Measurements from ENCODE around the gene CADM2.

Gene CADM2

GRCh38 chr3:85660451-85660850 is 701.7 kb downstream of the CADM2 start:
- H3K4me3 ChIP-seq (replicated peaks; ENCODE audit: low read depth, low read length): no peak overlapping the region
- TF ChIP-seq, protein P1, sequence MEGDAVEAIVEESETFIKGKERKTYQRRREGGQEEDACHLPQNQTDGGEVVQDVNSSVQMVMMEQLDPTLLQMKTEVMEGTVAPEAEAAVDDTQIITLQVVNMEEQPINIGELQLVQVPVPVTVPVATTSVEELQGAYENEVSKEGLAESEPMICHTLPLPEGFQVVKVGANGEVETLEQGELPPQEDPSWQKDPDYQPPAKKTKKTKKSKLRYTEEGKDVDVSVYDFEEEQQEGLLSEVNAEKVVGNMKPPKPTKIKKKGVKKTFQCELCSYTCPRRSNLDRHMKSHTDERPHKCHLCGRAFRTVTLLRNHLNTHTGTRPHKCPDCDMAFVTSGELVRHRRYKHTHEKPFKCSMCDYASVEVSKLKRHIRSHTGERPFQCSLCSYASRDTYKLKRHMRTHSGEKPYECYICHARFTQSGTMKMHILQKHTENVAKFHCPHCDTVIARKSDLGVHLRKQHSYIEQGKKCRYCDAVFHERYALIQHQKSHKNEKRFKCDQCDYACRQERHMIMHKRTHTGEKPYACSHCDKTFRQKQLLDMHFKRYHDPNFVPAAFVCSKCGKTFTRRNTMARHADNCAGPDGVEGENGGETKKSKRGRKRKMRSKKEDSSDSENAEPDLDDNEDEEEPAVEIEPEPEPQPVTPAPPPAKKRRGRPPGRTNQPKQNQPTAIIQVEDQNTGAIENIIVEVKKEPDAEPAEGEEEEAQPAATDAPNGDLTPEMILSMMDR (IDR thresholded peaks at IDR 0.05; ENCODE audit: low read length, missing control alignments): no peak
- no peak for DNase-seq (ENCODE audit: low read depth)

- DNase-seq (ENCODE audit: low read depth): no peak
- TF ChIP-seq, protein P1 (IDR thresholded peaks at IDR 0.05; ENCODE audit: low read length, missing control alignments): no peak
- no peak overlapping the region for H3K4me3 ChIP-seq (replicated peaks; ENCODE audit: low read depth, low read length)
Measured at GRCh38 chr3:85662462-85662861, 703.7 kb downstream of the CADM2 start.

GRCh38 chr3:85667744-85668143 is 709.0 kb downstream of the CADM2 start:
- H3K4me3 ChIP-seq (replicated peaks; ENCODE audit: low read depth, low read length): no peak overlapping the region
- TF ChIP-seq, protein P1 (IDR thresholded peaks at IDR 0.05; ENCODE audit: low read length, missing control alignments): no peak
- no peak for DNase-seq (ENCODE audit: low read depth)

- TF ChIP-seq, protein P1 (IDR thresholded peaks at IDR 0.05; ENCODE audit: low read length, missing control alignments): no peak
- no peak for DNase-seq (ENCODE audit: low read depth)
- H3K4me3 ChIP-seq (replicated peaks; ENCODE audit: low read depth, low read length): no peak overlapping the region
Measured at GRCh38 chr3:85670634-85671205, 711.9 kb downstream of the CADM2 start.

GRCh38 chr3:85672761-85673160 is 714.0 kb downstream of the CADM2 start:
- TF ChIP-seq, protein P1 (IDR thresholded peaks at IDR 0.05; ENCODE audit: low read length, missing control alignments): no peak
- H3K4me3 ChIP-seq (replicated peaks; ENCODE audit: low read depth, low read length): no peak overlapping the region
- DNase-seq (ENCODE audit: low read depth): no peak

- no peak overlapping the region for H3K4me3 ChIP-seq (replicated peaks; ENCODE audit: low read depth, low read length)
- DNase-seq (ENCODE audit: low read depth): no peak
- TF ChIP-seq, protein P1 (IDR thresholded peaks at IDR 0.05; ENCODE audit: low read length, missing control alignments): no peak
Measured at GRCh38 chr3:85678713-85679112, 719.9 kb downstream of the CADM2 start.

GRCh38 chr3:85681906-85682305 is 723.1 kb downstream of the CADM2 start:
- TF ChIP-seq, protein P1 (IDR thresholded peaks at IDR 0.05; ENCODE audit: low read length, missing control alignments): no peak
- DNase-seq (ENCODE audit: low read depth): no peak
- H3K4me3 ChIP-seq (replicated peaks; ENCODE audit: low read depth, low read length): no peak overlapping the region

Measured in fibroblast of pulmonary artery (primary cell).